Measurements from ENCODE around the gene IGSF22.
"Not testable (repeated sequence)": the region's sequence is repeated elsewhere in the genome, so short reads cannot be mapped to it uniquely, and the experiment has no call there.

The IGSF22 gene

GRCh38 chr11:18691467-18692140 lies 34.4 kb downstream of the IGSF22 start:
- not testable (repeated sequence) for DNase-seq (ENCODE audit: low read depth in 2 of 2)

GRCh38 chr11:18684267-18684666 lies 41.7 kb downstream of the IGSF22 start:
- DNase-seq (ENCODE audit: low read depth in 2 of 2) = no peak

GRCh38 chr11:18682466-18682865 lies 43.5 kb downstream of the IGSF22 start:
- DNase-seq (ENCODE audit: low read depth in 2 of 2) = no peak

- DNase-seq (ENCODE audit: low read depth in 2 of 2) = not testable (repeated sequence)
Measured at GRCh38 chr11:18681949-18682348, 44.0 kb downstream of the IGSF22 start.

GRCh38 chr11:18677560-18677959 lies 48.4 kb downstream of the IGSF22 start:
- DNase-seq (ENCODE audit: low read depth in 2 of 2) = no peak

GRCh38 chr11:18676803-18677202 lies 49.2 kb downstream of the IGSF22 start:
- no peak for DNase-seq (ENCODE audit: low read depth in 2 of 2)

GRCh38 chr11:18672209-18672608 lies 53.8 kb downstream of the IGSF22 start:
- peak in 1 of 2 donors; percentile 27 for DNase-seq (ENCODE audit: low read depth in 2 of 2)

GRCh38 chr11:18671246-18671645 lies 54.7 kb downstream of the IGSF22 start:
- peak in 1 of 2 donors; percentile 34 for DNase-seq (ENCODE audit: low read depth in 2 of 2)

- DNase-seq (ENCODE audit: low read depth in 2 of 2) = no peak
Measured at GRCh38 chr11:18669711-18670110, 56.3 kb downstream of the IGSF22 start.

GRCh38 chr11:18669219-18669596 lies 56.8 kb downstream of the IGSF22 start:
- DNase-seq (ENCODE audit: low read depth in 2 of 2) = no peak

- DNase-seq (ENCODE audit: low read depth in 2 of 2) = no peak
Measured at GRCh38 chr11:18668131-18668530, 57.9 kb downstream of the IGSF22 start.

GRCh38 chr11:18665353-18665872 lies 60.6 kb downstream of the IGSF22 start:
- DNase-seq (ENCODE audit: low read depth in 2 of 2) = not testable (repeated sequence)

- DNase-seq (ENCODE audit: low read depth in 2 of 2) = no peak
Measured at GRCh38 chr11:18657673-18658072, 68.3 kb downstream of the IGSF22 start.

Data from stimulated activated CD8-positive, alpha-beta memory T cell treated with anti-CD3 and anti-CD28 coated beads, Interleukin-15, amount 100 ng/mL, for 4 hours (primary cell).